Astrocyte (in vitro differentiated cells and primary cell): ENCODE data around the gene CCDC12. TPM values are rescaled to one million over a fixed set of nuclear protein-coding genes. Genes with fewer than 3 reads are reported as not detected.

Experiments
- DNase-seq: peaks from one replicate; pipeline ENCODE4 v3.0.0-alpha.2; 2010; ENCODE audit warnings: low read depth
- FAIRE-seq: peaks from 2 replicates; lab custom pipeline; 2011; peaks lifted over from hg19 to GRCh38; lab: Jason Lieb, UNC
- H2AFZ ChIP-seq: 2 replicates; pipeline ENCODE4 v1.6.0; 2012; ENCODE audit warnings: low read depth, low read length, inconsistent platforms
- H3K27ac ChIP-seq: 2 replicates; pipeline ENCODE4 v1.5.1; 2011; ENCODE audit warnings: low read depth, low read length, inconsistent platforms
- H3K27me3 ChIP-seq: 2 replicates; pipeline ENCODE4 v1.6.0; 2011; ENCODE audit warnings: low read length, inconsistent platforms; ENCODE audit not compliant: insufficient read depth
- H3K36me3 ChIP-seq: 2 replicates; pipeline ENCODE4 v1.5.1; 2011; ENCODE audit warnings: low read length, inconsistent platforms; ENCODE audit not compliant: insufficient read depth
- H3K4me1 ChIP-seq: 2 replicates; pipeline ENCODE4 v1.5.1; 2011; ENCODE audit warnings: low read length, inconsistent platforms; ENCODE audit not compliant: insufficient read depth
- H3K4me2 ChIP-seq: 2 replicates; pipeline ENCODE4 v1.6.0; 2012; ENCODE audit warnings: low read length, inconsistent platforms
- H3K4me3 ChIP-seq: 2 replicates; pipeline ENCODE4 v1.5.1; 2011; ENCODE audit warnings: low read depth, mild to moderate bottlenecking, low read length, inconsistent platforms; ENCODE audit not compliant: insufficient read depth
- H3K79me2 ChIP-seq: 2 replicates; pipeline ENCODE4 v1.6.0; 2012; ENCODE audit warnings: mild to moderate bottlenecking, low read length, inconsistent platforms; ENCODE audit not compliant: insufficient read depth
- H3K9ac ChIP-seq: 2 replicates; pipeline ENCODE4 v1.6.0; 2012; ENCODE audit warnings: mild to moderate bottlenecking, low read length, inconsistent platforms
- H3K9me3 ChIP-seq: 2 replicates; pipeline ENCODE4 v1.5.1; 2012; ENCODE audit warnings: low read depth, mild to moderate bottlenecking, low read length, inconsistent platforms; ENCODE audit not compliant: insufficient read depth
- H4K20me1 ChIP-seq: 2 replicates; pipeline ENCODE4 v1.6.0; 2012; ENCODE audit warnings: low read length, inconsistent platforms; ENCODE audit not compliant: insufficient read depth
- H3K27ac Mint-ChIP-seq: one replicate; pipeline ENCODE4 v1.8.0; 2021; ENCODE audit warnings: mild to moderate bottlenecking, mixed read lengths; ENCODE audit not compliant: unreplicated experiment
- H3K27me3 Mint-ChIP-seq: one replicate; pipeline ENCODE4 v1.8.0; 2021; ENCODE audit warnings: low read depth, mixed read lengths; ENCODE audit not compliant: unreplicated experiment
- H3K36me3 Mint-ChIP-seq: one replicate; pipeline ENCODE4 v1.8.0; 2021; ENCODE audit warnings: low read depth, mixed read lengths; ENCODE audit not compliant: unreplicated experiment
- H3K4me1 Mint-ChIP-seq: one replicate; pipeline ENCODE4 v1.8.0; 2021; ENCODE audit warnings: low read depth, mixed read lengths; ENCODE audit not compliant: unreplicated experiment
- H3K4me3 Mint-ChIP-seq: one replicate; pipeline ENCODE4 v1.8.0; 2021; ENCODE audit warnings: mild to moderate bottlenecking, moderate library complexity, mixed read lengths; ENCODE audit not compliant: unreplicated experiment
- H3K9me3 Mint-ChIP-seq: one replicate; pipeline ENCODE4 v1.8.0; 2021; ENCODE audit warnings: mild to moderate bottlenecking, mixed read lengths; ENCODE audit not compliant: unreplicated experiment
- CTCF ChIP-seq: IDR thresholded peaks from 2 replicates; pipeline ENCODE4 v1.5.1; 2011; ENCODE audit warnings: low read depth, mild to moderate bottlenecking, inconsistent platforms, low read length, moderate library complexity; ENCODE audit not compliant: insufficient read depth
- EZH2 ChIP-seq: IDR thresholded peaks from 2 replicates; pipeline ENCODE4 v1.6.1; 2012; ENCODE audit warnings: mild to moderate bottlenecking, low read length, inconsistent platforms; ENCODE audit not compliant: insufficient read depth
- total RNA-seq: library from RNA; stranded (reverse); gene quantifications from 2 replicates; pipeline ENCODE4 v1.2.1, GENCODE V29; 2021

The CCDC12 gene
- total RNA-seq, 1 donor from 2014 or later = 29.0 TPM

GRCh38 chr3:46904303-46905212 lies 72.0 kb downstream of the CCDC12 start:
- TF ChIP-seq EZH2 (no peak), CTCF (no peak)
- H3K27ac ChIP-seq = no peak overlapping the region
- H2AFZ ChIP-seq = no peak overlapping the region
- no peaks in the 10 kb centered on the region for H4K20me1 ChIP-seq
- no peaks in the 10 kb centered on the region for H3K36me3 ChIP-seq
- H3K36me3 Mint-ChIP-seq = no peaks in the 10 kb centered on the region
- no peak overlapping the region for H3K9ac ChIP-seq
- H3K4me2 ChIP-seq = no peak overlapping the region
- no peaks in the 10 kb centered on the region for H3K27me3 ChIP-seq
- peaks cover 24% of the 10 kb centered on the region for H3K27me3 Mint-ChIP-seq
- H3K79me2 ChIP-seq = no peaks in the 10 kb centered on the region
- H3K27ac Mint-ChIP-seq = no peak overlapping the region
- H3K9me3 ChIP-seq = no peaks in the 10 kb centered on the region
- no peak for FAIRE-seq
- H3K9me3 Mint-ChIP-seq = no peaks in the 10 kb centered on the region
- DNase-seq = no peak
- peaks cover 21% of the 10 kb centered on the region for H3K4me1 ChIP-seq
- H3K4me1 Mint-ChIP-seq = no peaks in the 10 kb centered on the region
- no peak overlapping the region for H3K4me3 ChIP-seq
- H3K4me3 Mint-ChIP-seq = no peak overlapping the region

- no peaks in the 10 kb centered on the region for H3K4me1 Mint-ChIP-seq
- no peak overlapping the region for H2AFZ ChIP-seq
Measured at GRCh38 chr3:46903341-46904302, 72.9 kb downstream of the CCDC12 start.

More at GRCh38 chr3:46903341-46904302, 72.9 kb downstream of the CCDC12 start:
- H3K36me3 ChIP-seq = no peaks in the 10 kb centered on the region
- no peak overlapping the region for H3K9ac ChIP-seq
- no peak overlapping the region for H3K27ac ChIP-seq
- H4K20me1 ChIP-seq = no peaks in the 10 kb centered on the region
- DNase-seq = peak; percentile 41
- no peak for FAIRE-seq
- H3K4me2 ChIP-seq = peak overlapping the region; percentile 1
- Mint-ChIP-seq H3K36me3 (no peaks in the 10 kb centered on the region), H3K9me3 (no peaks in the 10 kb centered on the region), H3K4me3 (no peak overlapping the region), H3K27me3 (peaks cover 29% of the 10 kb centered on the region), H3K27ac (no peak overlapping the region)
- H3K9me3 ChIP-seq = no peaks in the 10 kb centered on the region
- peaks cover 11% of the 10 kb centered on the region for H3K4me1 ChIP-seq
- TF ChIP-seq CTCF (no peak), EZH2 (no peak)
- H3K27me3 ChIP-seq = no peaks in the 10 kb centered on the region
- no peaks in the 10 kb centered on the region for H3K79me2 ChIP-seq
- H3K4me3 ChIP-seq = no peak overlapping the region
